Keratinocyte (primary cell): ENCODE measurements around the gene TIAM1.

Experiments used
- CTCF ChIP-seq, 3 experiments: IDR thresholded peaks in 1 of 3; conservative IDR thresholded peaks in 1 of 3; optimal IDR thresholded peaks in 1 of 3; 2 replicates in 2 of 3; 3 replicates in 1 of 3; pipeline versions ENCODE3 to v1.5.1; 2011; ENCODE audit warnings: low read length in 3 of 3, mild to moderate bottlenecking in 3 of 3, moderate library complexity in 2 of 3, control low read depth in 1 of 3, inconsistent platforms in 1 of 3; ENCODE audit not compliant: insufficient read depth in 2 of 3; ENCODE audit errors: extremely low read depth in 1 of 3
- EZH2 ChIP-seq: IDR thresholded peaks from one replicate; pipeline ENCODE4 v1.6.1; 2012; ENCODE audit warnings: inconsistent platforms, mild to moderate bottlenecking, low read length, moderate library complexity

GRCh38 chr21:31287201-31287600 is 56.9 kb downstream of the TIAM1 start:
- no peak for TF ChIP-seq CTCF (optimal IDR thresholded peaks at IDR 0.05 in 1 of 3, IDR thresholded peaks at IDR 0.05 in 1 of 3, conservative IDR thresholded peaks at IDR 0.05 in 1 of 3; ENCODE audit: extremely low read depth in 1 of 3, insufficient read depth in 2 of 3, low read length in 3 of 3)
- TF ChIP-seq EZH2, result no peak
